Mesenteric fat pad (tissue), 1 donor: ENCODE data around the gene EIF6. TPM values are rescaled to one million over a fixed set of nuclear protein-coding genes. Genes with fewer than 3 reads are reported as not detected.

Source experiments
- DNase-seq: peaks from one replicate; pipeline ENCODE4 v3.0.0-alpha.2; 2020; ENCODE audit warnings: low spot score
- total RNA-seq: library from RNA; stranded (reverse); fragmentation: NEBNext Ultra II Directional; extraction: Animal tissue kit (Norgen Biotek cat#: 25700); gene quantifications from one replicate; pipeline ENCODE4 v1.2.1, GENCODE V29; 2021
- donor health status: DM: yes; HTN: yes; CAD: no.

EIF6 gene
- total RNA-seq, 1 donor from 2014 or later, result 93.1 TPM

- no peak for DNase-seq
Observed at GRCh38 chr20:35295674-35296073, 11.1 kb upstream of the EIF6 start.

DNA sequence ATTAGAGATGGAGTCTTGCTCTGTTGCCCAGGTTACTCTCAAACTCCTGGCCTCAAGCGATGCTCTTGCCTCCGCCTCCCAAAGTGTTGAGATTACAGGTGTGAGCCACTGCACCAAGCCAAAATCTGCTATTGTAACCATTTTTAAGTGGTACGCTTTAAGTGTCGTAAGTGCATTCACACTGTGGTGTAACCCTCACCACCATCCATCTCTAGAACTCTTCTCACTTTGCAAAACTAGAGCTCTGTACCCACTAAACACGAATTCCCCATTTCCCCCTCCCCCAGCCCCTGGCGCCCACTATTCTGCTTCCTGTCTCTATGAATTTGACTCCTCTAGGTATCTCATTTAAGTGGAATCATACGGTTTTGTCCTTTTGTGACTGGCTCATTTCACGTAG lies 10.5 kb upstream of the EIF6 start:
- no peak for DNase-seq

GRCh38 chr20:35294293-35294685 lies 9.7 kb upstream of the EIF6 start:
- DNase-seq, result no peak

- DNase-seq, result no peak
Observed at GRCh38 chr20:35293303-35294292, 9.0 kb upstream of the EIF6 start.

GRCh38 chr20:35292504-35293285 lies 8.1 kb upstream of the EIF6 start:
- no peak for DNase-seq

DNA sequence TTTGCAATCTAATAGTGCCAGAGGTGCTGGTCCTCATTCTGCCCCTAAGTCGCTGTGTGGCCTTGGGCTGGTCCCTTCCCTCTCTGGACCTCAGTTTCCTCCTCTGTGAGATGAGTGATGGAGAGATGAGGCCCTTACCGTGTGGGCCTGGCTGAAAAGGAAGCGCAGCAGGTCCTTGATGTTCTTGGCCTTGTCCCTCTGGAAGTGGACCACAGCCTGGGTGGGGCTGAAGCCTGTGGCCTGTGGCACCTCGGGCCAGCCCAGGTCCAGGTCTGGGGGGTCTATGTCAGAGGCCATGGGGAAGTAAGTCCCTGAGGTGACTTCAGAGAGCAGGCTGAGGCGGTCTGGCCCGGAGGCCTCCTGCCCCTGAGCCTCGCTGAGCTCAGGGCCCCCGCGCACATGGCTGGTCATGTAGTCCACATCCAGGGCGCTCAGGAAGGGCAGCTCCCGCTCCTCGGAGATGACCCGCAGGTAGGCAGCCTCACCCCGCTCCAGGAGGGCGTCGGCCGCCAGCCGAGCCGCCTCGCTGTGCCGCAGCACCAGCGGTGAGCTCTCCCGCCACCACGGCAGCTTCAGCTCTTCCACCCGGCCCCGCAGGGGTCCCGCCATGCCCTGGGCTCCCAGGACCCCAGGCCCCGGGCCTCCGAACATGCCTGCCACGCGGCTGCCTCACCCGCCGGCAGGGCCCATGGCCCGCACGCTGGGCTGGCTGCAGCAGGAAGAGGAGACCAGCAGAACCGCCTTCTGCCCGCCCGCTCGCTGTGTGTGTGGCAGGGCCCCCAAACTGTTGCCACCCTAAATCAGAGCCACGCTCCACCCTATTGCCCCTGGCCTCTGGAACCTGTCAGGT lies 7.3 kb upstream of the EIF6 start, which contains the start of gene FAM83C:
TSS of gene FAM83C (minus strand) at position 772 of the 850 bp plus-strand sequence. CDS start at position 651, 121 bp downstream.
- DNase-seq, result no peak

DNA sequence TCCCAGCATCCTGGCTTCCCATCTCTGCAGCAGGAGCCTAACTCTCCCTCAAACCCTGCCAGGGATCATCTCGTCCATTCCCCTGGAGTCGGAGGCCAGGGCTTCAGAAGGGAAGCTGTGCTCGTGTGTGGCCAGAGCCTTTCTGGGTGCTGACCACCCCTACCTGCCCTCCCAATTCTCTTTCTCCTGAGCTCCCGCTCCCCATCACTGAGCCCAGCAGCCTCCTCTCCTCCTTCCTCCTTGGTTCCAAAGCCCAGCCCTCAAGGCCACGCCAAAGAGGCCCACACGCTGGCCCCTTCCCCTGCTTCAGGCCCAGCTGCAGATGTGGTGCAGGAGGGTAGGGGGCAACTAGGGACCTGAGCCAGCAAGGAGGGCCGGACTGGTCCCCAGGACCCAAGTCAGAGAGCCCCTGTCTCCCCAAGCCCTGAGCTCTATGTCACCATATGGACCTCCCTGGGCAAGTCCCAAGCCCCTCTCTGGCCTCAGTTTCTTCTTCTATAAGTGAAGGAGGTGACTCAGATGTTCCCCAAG lies 6.4 kb upstream of the EIF6 start:
- no peak for DNase-seq

- DNase-seq, result no peak
Observed at GRCh38 chr20:35290186-35290886, 5.8 kb upstream of the EIF6 start.

- no peak for DNase-seq
Observed at GRCh38 chr20:35288325-35289060, 3.9 kb upstream of the EIF6 start.

DNA sequence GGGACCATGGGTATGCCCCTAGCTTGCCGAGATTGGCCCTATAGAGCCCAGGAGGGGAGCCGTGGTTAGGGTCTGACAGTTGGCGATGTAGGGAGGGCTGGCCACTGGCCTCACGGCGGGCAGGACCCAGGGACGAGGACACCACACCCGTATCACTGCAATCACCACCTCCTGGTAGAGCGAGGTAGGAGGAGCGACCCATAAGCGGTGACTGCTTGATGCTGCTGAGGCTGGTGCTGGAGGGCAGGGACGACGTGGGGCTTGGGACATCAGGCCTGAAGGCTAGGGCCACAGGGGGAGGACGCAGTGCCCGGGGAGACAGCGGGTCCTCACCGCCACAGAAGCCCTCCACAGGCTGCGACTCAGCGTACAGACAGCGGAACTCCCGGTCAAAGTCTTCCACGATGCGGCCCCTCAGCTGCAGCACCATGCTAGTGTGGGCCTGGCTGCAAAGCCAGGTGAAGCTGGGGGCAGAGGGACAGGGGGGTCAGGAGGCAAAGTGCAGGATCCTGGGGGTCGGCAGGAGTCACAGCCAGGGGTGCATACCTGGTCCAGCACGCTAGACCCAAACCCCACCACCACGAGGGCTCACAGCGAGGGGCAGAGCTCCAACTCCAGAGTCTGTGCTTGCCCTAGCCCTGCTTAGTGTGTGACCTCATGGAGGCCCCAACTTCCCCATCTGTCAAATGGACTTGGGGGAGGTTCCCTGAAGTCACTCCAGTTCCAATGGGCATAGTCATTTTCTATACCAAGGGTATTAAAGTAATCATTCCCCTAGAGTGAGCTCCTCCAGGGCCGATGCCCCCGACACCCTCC lies 3.1 kb upstream of the EIF6 start:
- no peak for DNase-seq

DNA sequence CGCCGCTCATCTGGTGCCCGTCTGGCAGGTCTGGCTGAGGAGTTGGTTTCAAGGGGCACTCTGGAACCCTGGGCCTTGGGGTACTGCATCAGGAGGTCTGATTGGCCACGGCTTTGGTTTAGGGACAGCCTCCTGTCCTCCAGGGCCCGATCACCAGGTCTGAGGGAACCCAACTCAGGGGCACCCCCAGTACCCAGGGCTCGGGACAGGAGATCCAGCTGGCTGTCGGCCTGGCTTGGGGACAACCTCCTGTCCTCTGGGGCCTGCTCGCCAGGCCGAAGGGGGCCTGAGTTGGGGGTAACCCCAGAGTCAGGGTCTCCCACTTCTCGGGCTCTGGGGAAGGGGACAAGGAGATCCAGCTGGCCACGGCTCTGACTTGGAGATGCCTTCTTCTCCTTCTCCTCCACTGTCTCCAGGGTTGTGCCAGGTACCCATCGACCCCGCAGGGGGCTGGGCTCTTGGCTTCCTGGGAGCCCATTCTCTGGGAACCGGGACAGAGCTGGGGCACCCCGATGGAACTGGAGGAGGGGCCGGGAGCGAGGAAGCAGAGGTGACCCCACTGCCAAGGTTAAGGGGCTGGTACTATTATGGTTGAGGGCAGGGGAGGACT lies 2.4 kb upstream of the EIF6 start:
- DNase-seq, result no peak

DNA sequence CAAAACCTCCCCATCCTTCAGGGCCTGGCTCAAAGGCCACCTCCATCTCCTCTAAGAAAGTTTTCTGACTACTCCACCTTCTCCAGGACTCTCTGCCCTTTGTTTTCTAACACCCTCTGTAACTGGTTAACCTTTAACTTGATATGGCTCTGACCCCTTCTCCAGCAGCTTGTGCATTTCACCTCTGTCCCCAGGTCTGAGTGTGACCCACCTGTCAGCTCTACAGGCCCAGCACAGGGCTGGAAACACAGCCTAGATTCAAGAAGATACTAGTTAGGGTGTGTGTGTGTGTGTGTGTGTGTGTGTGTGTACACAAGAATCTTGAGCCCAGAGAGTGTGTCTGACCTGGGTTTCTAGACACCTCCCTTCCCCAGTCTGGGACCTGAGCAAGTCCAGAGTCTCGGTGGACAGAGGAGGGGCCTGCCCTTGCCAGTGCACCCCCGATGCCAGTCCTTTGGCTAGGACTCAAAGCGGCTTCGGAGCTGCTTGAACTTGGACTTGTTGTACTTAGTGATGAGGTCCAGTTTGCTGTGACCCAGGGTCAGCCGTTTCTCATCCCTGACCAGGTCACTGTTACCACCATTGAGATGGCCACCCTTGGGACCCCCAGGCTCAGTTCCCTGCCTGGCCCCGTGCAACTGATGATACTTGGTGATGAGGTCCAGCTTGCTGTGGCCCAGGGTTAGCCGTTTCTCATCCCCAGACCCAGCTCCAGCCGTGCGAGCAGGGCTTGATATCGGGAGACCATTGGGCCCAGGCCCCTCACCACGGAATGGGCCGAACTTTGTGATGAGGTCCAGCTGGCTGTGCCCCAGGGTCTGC lies 1.7 kb upstream of the EIF6 start:
- no peak for DNase-seq

- DNase-seq, result no peak
Observed at GRCh38 chr20:35285806-35286076, 1.2 kb upstream of the EIF6 start.

GRCh38 chr20:35284992-35285805 lies 627 bp upstream of the EIF6 start:
- DNase-seq, result no peak

GRCh38 chr20:35283441-35284266 lies 918 bp downstream of the EIF6 start:
- no peak for DNase-seq
